ENCODE results near the gene ZC3H13.
"Not testable (repeated sequence)": the region's sequence is repeated elsewhere in the genome, so short reads cannot be mapped to it uniquely, and the experiment has no call there.

Gene ZC3H13

GRCh38 chr13:46006688-46007452 lies 45.7 kb downstream of the ZC3H13 start:
- in situ Hi-C loops (cut with MboI; ENCODE audit: low sequenced_read_pairs, unreplicated experiment): no loop called here
- TF ChIP-seq CTCF (IDR thresholded peaks at IDR 0.05; ENCODE audit: borderline replicate concordance, control extremely low read depth, extremely low read depth, insufficient read depth, missing control alignments): no peak
- no peak for DNase-seq (ENCODE audit: low spot score)

GRCh38 chr13:46004491-46004890 lies 48.1 kb downstream of the ZC3H13 start:
- no peak for TF ChIP-seq CTCF (IDR thresholded peaks at IDR 0.05; ENCODE audit: borderline replicate concordance, control extremely low read depth, extremely low read depth, insufficient read depth, missing control alignments)
- in situ Hi-C loops (cut with MboI; ENCODE audit: low sequenced_read_pairs, unreplicated experiment): no loop called here
- DNase-seq (ENCODE audit: low spot score): no peak

- TF ChIP-seq CTCF (IDR thresholded peaks at IDR 0.05; ENCODE audit: borderline replicate concordance, control extremely low read depth, extremely low read depth, insufficient read depth, missing control alignments): no peak
- no peak for DNase-seq (ENCODE audit: low spot score)
- in situ Hi-C loops (cut with MboI; ENCODE audit: low sequenced_read_pairs, unreplicated experiment): no loop called here
These were observed 55.9 kb downstream of the ZC3H13 start for GRCh38 chr13:45996631-45997030.

GRCh38 chr13:45995245-45995644 lies 57.3 kb downstream of the ZC3H13 start:
- no peak for TF ChIP-seq CTCF (IDR thresholded peaks at IDR 0.05; ENCODE audit: borderline replicate concordance, control extremely low read depth, extremely low read depth, insufficient read depth, missing control alignments)
- no peak for DNase-seq (ENCODE audit: low spot score)
- in situ Hi-C loops (cut with MboI; ENCODE audit: low sequenced_read_pairs, unreplicated experiment): no loop called here

GRCh38 chr13:45994752-45995151 lies 57.8 kb downstream of the ZC3H13 start:
- in situ Hi-C loops (cut with MboI; ENCODE audit: low sequenced_read_pairs, unreplicated experiment): no loop called here
- no peak for TF ChIP-seq CTCF (IDR thresholded peaks at IDR 0.05; ENCODE audit: borderline replicate concordance, control extremely low read depth, extremely low read depth, insufficient read depth, missing control alignments)

GRCh38 chr13:45989607-45990006 lies 62.9 kb downstream of the ZC3H13 start:
- TF ChIP-seq CTCF (IDR thresholded peaks at IDR 0.05; ENCODE audit: borderline replicate concordance, control extremely low read depth, extremely low read depth, insufficient read depth, missing control alignments): no peak
- DNase-seq (ENCODE audit: low spot score): no peak

More at GRCh38 chr13:45994752-45995151, 57.8 kb downstream of the ZC3H13 start:
- DNase-seq (ENCODE audit: low spot score): no peak

GRCh38 chr13:45981127-45981526 lies 71.4 kb downstream of the ZC3H13 start:
- DNase-seq (ENCODE audit: low spot score); in situ Hi-C loops (cut with MboI; ENCODE audit: low sequenced_read_pairs, unreplicated experiment): not testable (repeated sequence)

More at GRCh38 chr13:45989607-45990006, 62.9 kb downstream of the ZC3H13 start:
- in situ Hi-C loops (cut with MboI; ENCODE audit: low sequenced_read_pairs, unreplicated experiment): no loop called here

Data from GM13976 (cell line).